T-cell (primary cell): Measurements from ENCODE around the gene GEN1. TPM values are rescaled to one million over a fixed set of nuclear protein-coding genes. Genes with fewer than 3 reads are reported as not detected.

Source experiments
- ATAC-seq, 4 experiments: fragments of 200-7000 bp in 3 of 4; fragments of 150-1000 bp in 1 of 4; cut with Tn5 transposase; replicated peaks in 1 of 4; 1 replicate in 3 of 4; 2 replicates in 1 of 4; pipeline ENCODE4 v1.10.0; 2021; ENCODE audit warnings: moderate library complexity in 3 of 4, mild to moderate bottlenecking in 2 of 4, moderate number of reproducible peaks in 1 of 4
- CTCF ChIA-PET, 2 donors: fragments of 300-600 bp; sonication (Branson Sonifier 250); formaldehyde crosslinking; loops; one replicate each; lab custom pipeline; 2022; ENCODE audit warnings: antibody characterized with exemption in 2 of 2; lab: Charles Lee
- POLR2A ChIA-PET, 2 donors: fragments of 300-600 bp; sonication (Branson Sonifier 250); formaldehyde crosslinking; loops; one replicate each; lab custom pipeline; 2022; ENCODE audit warnings: antibody characterized with exemption in 2 of 2; lab: Charles Lee
- DNase-seq, 35 experiments: peaks; one replicate each; pipeline versions ENCODE4 v3.0.0 to v3.0.0-alpha.2; 2013 to 2023
- H3K27ac ChIP-seq: one replicate; pipeline ENCODE4 v1.5.1; 2013; ENCODE audit warnings: low read length
- H3K27me3 ChIP-seq, 2 experiments: replicated peaks in 1 of 2; 1 replicate in 1 of 2; 2 replicates in 1 of 2; pipeline versions ENCODE4 v1.6.1 to v1.7.0; 2013; ENCODE audit warnings: low read length in 1 of 2, mixed read lengths in 1 of 2; ENCODE audit not compliant: control insufficient read depth in 2 of 2, insufficient read depth in 2 of 2; ENCODE audit errors: extremely low read depth in 1 of 2
- H3K36me3 ChIP-seq, 2 donors: 1 replicate in 1 of 2; 2 replicates in 1 of 2; pipeline versions ENCODE4 v1.6.1 to v1.7.0; 2013; ENCODE audit warnings: low read length in 1 of 2; ENCODE audit not compliant: control insufficient read depth in 2 of 2, insufficient read depth in 1 of 2; ENCODE audit errors: extremely low read depth in 1 of 2
- H3K4me1 ChIP-seq, 2 experiments: 1 replicate in 1 of 2; 2 replicates in 1 of 2; pipeline versions ENCODE4 v1.6.1 to v1.7.0; 2013; ENCODE audit warnings: low read length in 2 of 2, mixed read lengths in 1 of 2; ENCODE audit not compliant: insufficient read depth in 2 of 2, control insufficient read depth in 1 of 2; ENCODE audit errors: extremely low read depth in 1 of 2
- H3K4me3 ChIP-seq, 2 donors: 1 replicate in 1 of 2; 2 replicates in 1 of 2; pipeline versions ENCODE4 v1.5.1 to v1.7.0; 2013; ENCODE audit warnings: mild to moderate bottlenecking in 2 of 2, low read length in 1 of 2, moderate library complexity in 1 of 2; ENCODE audit not compliant: control insufficient read depth in 1 of 2; ENCODE audit errors: extremely low read depth in 1 of 2
- H3K9me3 ChIP-seq: 2 replicates; pipeline ENCODE4 v1.7.0; 2013
- H3K27ac Mint-ChIP-seq, 2 donors: one replicate each; pipeline ENCODE4 v1.8.0; 2020 to 2021; ENCODE audit warnings: mild to moderate bottlenecking in 2 of 2, mixed read lengths in 2 of 2
- H3K27me3 Mint-ChIP-seq, 2 donors: one replicate each; pipeline ENCODE4 v1.8.0; 2021 to 2022; ENCODE audit warnings: mixed read lengths in 2 of 2
- H3K36me3 Mint-ChIP-seq: one replicate; pipeline ENCODE4 v1.8.0; 2021; ENCODE audit warnings: mixed read lengths
- H3K4me1 Mint-ChIP-seq, 3 donors: one replicate each; pipeline ENCODE4 v1.8.0; 2020 to 2022; ENCODE audit warnings: mixed read lengths in 3 of 3, mild to moderate bottlenecking in 1 of 3
- H3K4me3 Mint-ChIP-seq, 3 donors: one replicate each; pipeline ENCODE4 v1.8.0; 2020 to 2022; ENCODE audit warnings: mild to moderate bottlenecking in 3 of 3, mixed read lengths in 3 of 3, moderate library complexity in 3 of 3
- H3K9me3 Mint-ChIP-seq, 3 donors: one replicate each; pipeline ENCODE4 v1.8.0; 2020 to 2022; ENCODE audit warnings: mixed read lengths in 3 of 3
- WGBS: methylation state at CpG from one replicate; pipeline ENCODE4 v1.1.5; 2013; ENCODE audit warnings: missing lambda C conversion rate; ENCODE audit not compliant: insufficient coverage; 5-methylcytosine and 5-hydroxymethylcytosine counted together
- total RNA-seq, 35 experiments: library from RNA in 6 of 35; stranded (reverse) in 6 of 35; fragments of 120-200 nt in 1 of 35; gene quantifications; one replicate each; pipeline versions ENCODE4 v1.2.1 to v1.2.4 and lab custom pipeline; 2013 to 2026

Gene GEN1
- total RNA-seq, 5 donors from 2014 or later (not counting 1 experiment from before 2014, with no cell fraction given): 7.6 to 9.2 (median 7.7) TPM

DNA sequence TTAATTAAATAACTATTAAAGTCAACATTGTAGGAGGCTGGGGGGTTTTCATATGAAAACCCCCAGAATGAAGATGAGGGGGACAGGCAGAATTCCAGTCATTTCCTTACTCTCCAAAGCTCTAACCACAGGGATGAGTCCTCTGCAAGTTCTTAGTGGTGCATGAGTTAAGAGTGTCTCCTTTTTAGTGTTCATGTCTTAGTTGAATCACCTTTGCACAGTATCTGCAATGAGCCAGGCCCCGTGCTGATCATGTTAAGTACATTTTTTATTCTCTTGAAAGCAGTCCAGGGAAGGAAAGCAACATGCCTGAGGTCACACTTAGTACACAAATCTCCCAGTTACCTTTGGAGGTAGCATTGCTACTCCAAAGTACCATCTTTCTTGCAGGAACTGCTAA, 36.6 kb downstream of the GEN1 start:
- no peaks in the 10 kb centered on the region for H3K36me3 Mint-ChIP-seq
- H3K4me3 Mint-ChIP-seq: no peak overlapping the region
- H3K27ac Mint-ChIP-seq: no peak overlapping the region
- Histone ChIP-seq H3K4me3 (no peak overlapping the region), H3K4me1 (no peaks in the 10 kb centered on the region), H3K27ac (no peak overlapping the region), H3K27me3 (peaks cover 0 to 7% of the 10 kb centered on the region in 2 experiments), H3K36me3 (no peaks in the 10 kb centered on the region), H3K9me3 (no peaks in the 10 kb centered on the region)
- ChIA-PET CTCF (no interaction called here), POLR2A (no interaction called here)
- H3K4me1 Mint-ChIP-seq: no peaks in the 10 kb centered on the region
- H3K27me3 Mint-ChIP-seq: peaks cover 28 to 32% of the 10 kb centered on the region in 2 donors
- no peak for ATAC-seq
- DNase-seq: no peak
- whole genome bisulfite sequencing: 40% methylated on average over 1 of the region's 1 CpG
- no peaks in the 10 kb centered on the region for H3K9me3 Mint-ChIP-seq

DNA sequence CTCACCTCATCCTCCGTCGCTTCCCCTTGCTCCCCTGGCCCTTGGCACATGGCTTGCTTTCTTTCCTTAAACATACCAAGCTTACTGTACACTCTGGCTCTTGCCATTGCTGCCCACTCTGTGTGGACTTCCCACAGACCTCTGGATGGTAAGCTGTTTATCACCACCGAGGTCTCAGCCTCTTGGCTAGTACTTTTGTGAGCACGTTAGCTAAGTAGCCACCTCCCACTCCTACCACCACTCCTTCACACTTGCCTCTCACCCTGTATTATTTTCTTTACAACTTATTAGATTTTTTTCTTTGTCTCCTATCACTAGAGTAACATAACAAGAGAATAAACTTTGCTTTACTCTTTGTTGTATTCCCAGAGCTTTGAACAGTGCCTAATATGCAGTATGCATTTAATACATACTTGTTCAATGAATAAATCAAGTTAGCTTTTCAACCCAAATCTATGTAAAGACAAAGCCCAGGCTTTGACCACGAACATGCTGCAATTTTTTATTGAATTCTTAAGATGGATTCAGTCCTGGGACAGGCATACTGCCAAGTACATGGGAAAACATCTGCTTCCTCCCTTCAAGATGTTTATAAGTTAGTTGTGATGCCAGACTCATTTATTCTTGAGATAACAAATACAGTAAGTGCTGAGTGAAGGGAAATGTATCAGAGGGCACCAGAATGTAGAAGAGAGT, 37.3 kb downstream of the GEN1 start:
- H3K4me1 Mint-ChIP-seq: no peaks in the 10 kb centered on the region
- Histone ChIP-seq H3K9me3 (no peaks in the 10 kb centered on the region), H3K27ac (no peak overlapping the region), H3K4me1 (no peaks in the 10 kb centered on the region), H3K36me3 (no peaks in the 10 kb centered on the region), H3K27me3 (peaks cover 0 to 7% of the 10 kb centered on the region in 2 experiments), H3K4me3 (no peak overlapping the region)
- POLR2A ChIA-PET: no interaction called here
- H3K4me3 Mint-ChIP-seq: no peak overlapping the region
- DNase-seq (no peak), ATAC-seq (no peak)
- H3K9me3 Mint-ChIP-seq: no peaks in the 10 kb centered on the region
- CTCF ChIA-PET: no interaction called here
- 53% methylated on average over 4 of the region's 5 CpGs for WGBS
- no peak overlapping the region for H3K27ac Mint-ChIP-seq
- no peaks in the 10 kb centered on the region for H3K36me3 Mint-ChIP-seq
- peaks cover 28 to 33% of the 10 kb centered on the region in 2 donors for H3K27me3 Mint-ChIP-seq

DNA sequence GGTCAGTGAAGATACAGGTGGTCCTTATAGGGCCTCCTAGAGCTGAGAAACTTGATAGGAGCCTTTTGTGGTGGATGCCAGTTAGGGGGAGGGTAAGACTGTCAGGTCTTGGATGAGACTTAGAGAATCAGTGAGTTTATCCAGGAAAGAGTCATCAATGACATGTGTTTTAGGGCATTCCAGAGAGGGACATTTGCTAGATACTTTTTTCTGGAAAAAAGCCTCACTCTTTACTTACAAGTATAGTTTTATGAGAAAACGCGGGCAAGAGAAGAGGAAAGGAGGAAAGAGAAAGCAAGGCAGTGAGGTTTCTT, 37.8 kb downstream of the GEN1 start:
- Histone ChIP-seq H3K27me3 (peaks cover 0 to 9% of the 10 kb centered on the region in 2 experiments), H3K4me3 (no peak overlapping the region), H3K9me3 (no peaks in the 10 kb centered on the region), H3K27ac (no peak overlapping the region), H3K36me3 (no peaks in the 10 kb centered on the region), H3K4me1 (no peaks in the 10 kb centered on the region)
- DNase-seq (no peak), ATAC-seq (no peak)
- Mint-ChIP-seq H3K9me3 (no peaks in the 10 kb centered on the region), H3K27me3 (peaks cover 32 to 38% of the 10 kb centered on the region in 2 donors), H3K27ac (no peak overlapping the region), H3K4me3 (no peak overlapping the region), H3K36me3 (no peaks in the 10 kb centered on the region), H3K4me1 (no peaks in the 10 kb centered on the region)
- CTCF ChIA-PET: no interaction called here
- POLR2A ChIA-PET: no interaction called here
- WGBS: no CpG with 5 or more reads among the region's 2 CpGs

DNA sequence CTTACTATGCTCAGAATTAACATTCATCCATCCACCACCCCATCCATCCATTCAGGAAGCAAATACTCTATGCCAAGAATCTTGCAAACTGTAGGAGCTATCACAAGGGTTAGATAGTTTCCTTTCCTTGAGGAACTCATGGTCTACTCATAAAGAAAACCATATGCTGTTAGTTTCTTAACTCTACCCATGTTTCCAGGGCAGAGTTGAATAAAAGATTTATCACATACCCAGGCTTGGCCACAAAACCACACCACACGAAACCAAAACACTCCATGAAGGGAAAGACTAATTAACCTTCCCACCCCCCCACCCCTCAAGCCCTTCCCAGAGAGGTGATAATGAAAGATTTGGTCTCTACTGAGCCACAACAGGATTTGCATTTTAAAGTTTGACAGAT, 38.6 kb downstream of the GEN1 start:
- no peaks in the 10 kb centered on the region for H3K36me3 ChIP-seq
- WGBS: no CpG with 5 or more reads among the region's 1 CpG
- H3K9me3 Mint-ChIP-seq: no peaks in the 10 kb centered on the region
- no peak overlapping the region for H3K27ac ChIP-seq
- no peak for ATAC-seq
- H3K4me3 ChIP-seq: no peak overlapping the region
- H3K4me1 Mint-ChIP-seq: no peaks in the 10 kb centered on the region
- no peaks in the 10 kb centered on the region for H3K36me3 Mint-ChIP-seq
- ChIA-PET POLR2A (interaction anchor here in 1 of 2 donors (0.6 kb wide), 1 partner anchor 13 kb away, joined by 3 read pairs; no protein-coding TSS in a partner anchor), CTCF (interaction anchor here in 1 of 2 donors (0.5 kb wide), 1 partner anchor 121 kb away, joined by 10 read pairs; no protein-coding TSS in a partner anchor)
- peaks cover 0 to 9% of the 10 kb centered on the region in 2 experiments for H3K27me3 ChIP-seq
- no peak for DNase-seq
- H3K27ac Mint-ChIP-seq: no peak overlapping the region
- H3K27me3 Mint-ChIP-seq: peaks cover 32 to 38% of the 10 kb centered on the region in 2 donors
- H3K9me3 ChIP-seq: no peaks in the 10 kb centered on the region
- H3K4me1 ChIP-seq: no peaks in the 10 kb centered on the region
- no peak overlapping the region for H3K4me3 Mint-ChIP-seq

DNA sequence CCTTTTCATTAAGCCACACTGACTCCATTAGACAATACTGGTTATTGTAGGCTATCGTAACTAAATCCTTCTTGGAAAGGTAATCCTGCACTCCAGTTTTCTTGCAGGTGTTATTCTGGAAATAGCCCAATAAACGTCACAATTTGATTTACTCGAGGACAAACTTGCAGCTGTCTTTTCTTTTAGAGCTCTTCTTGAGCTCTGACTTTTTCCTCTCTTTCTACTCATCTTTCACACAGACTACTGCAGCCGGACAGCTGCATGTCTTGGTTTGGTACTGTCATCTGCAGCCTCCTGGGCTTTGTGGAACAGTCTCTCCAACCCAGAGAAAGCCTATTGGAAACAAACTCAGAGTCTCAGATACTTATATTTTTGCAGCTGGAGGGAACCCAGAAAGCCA, 39.4 kb downstream of the GEN1 start:
- peaks cover 0 to 9% of the 10 kb centered on the region in 2 experiments for H3K27me3 ChIP-seq
- ChIA-PET POLR2A (interaction anchor here in 1 of 2 donors (0.6 kb wide), 1 partner anchor 14 kb away, joined by 3 read pairs; no protein-coding TSS in a partner anchor), CTCF (no interaction called here)
- 64% methylated on average over 3 of the region's 4 CpGs for WGBS
- H3K27ac ChIP-seq: no peak overlapping the region
- Mint-ChIP-seq H3K4me1 (no peaks in the 10 kb centered on the region), H3K4me3 (no peak overlapping the region), H3K9me3 (no peaks in the 10 kb centered on the region), H3K36me3 (no peaks in the 10 kb centered on the region), H3K27me3 (peaks cover 32 to 41% of the 10 kb centered on the region in 2 donors), H3K27ac (no peak overlapping the region)
- DNase-seq (no peak), ATAC-seq (no peak)
- no peak overlapping the region for H3K4me3 ChIP-seq
- no peaks in the 10 kb centered on the region for H3K4me1 ChIP-seq
- no peaks in the 10 kb centered on the region for H3K9me3 ChIP-seq
- H3K36me3 ChIP-seq: no peaks in the 10 kb centered on the region

DNA sequence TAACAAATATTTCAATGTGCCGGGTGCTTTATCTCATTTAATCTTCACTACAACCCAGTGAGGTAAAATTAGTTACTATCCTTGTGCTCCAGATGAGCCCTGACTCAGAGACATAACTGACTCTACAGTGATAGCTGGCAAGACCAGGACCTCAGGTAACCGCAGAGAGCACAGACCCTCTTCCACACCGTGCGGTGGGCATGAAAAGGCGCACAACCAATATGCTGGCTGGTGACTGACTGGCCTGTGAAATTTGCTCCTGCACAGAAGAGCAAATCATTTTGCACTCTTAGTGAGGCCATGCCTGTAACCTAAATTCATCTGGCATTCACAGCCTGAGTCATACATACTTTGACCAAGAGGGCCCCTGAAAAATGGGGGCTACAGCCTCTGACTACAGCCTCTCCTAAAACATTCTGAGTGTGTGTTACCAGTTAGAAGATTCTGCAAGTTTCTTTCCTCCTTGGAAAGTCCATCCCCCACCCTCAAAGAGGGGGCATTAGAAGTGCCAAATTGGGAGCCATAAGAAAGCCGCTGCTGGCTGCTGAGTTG, 39.9 kb downstream of the GEN1 start:
- Histone ChIP-seq H3K27me3 (peaks cover 0 to 9% of the 10 kb centered on the region in 2 experiments), H3K9me3 (no peaks in the 10 kb centered on the region), H3K36me3 (no peaks in the 10 kb centered on the region), H3K4me1 (no peaks in the 10 kb centered on the region), H3K27ac (no peak overlapping the region), H3K4me3 (no peak overlapping the region)
- POLR2A ChIA-PET: no interaction called here
- H3K9me3 Mint-ChIP-seq: no peaks in the 10 kb centered on the region
- H3K27me3 Mint-ChIP-seq: peaks cover 32 to 41% of the 10 kb centered on the region in 2 donors
- no peaks in the 10 kb centered on the region for H3K4me1 Mint-ChIP-seq
- CTCF ChIA-PET: no interaction called here
- no peak overlapping the region for H3K27ac Mint-ChIP-seq
- 81% methylated on average over 5 of the region's 6 CpGs for WGBS
- H3K4me3 Mint-ChIP-seq: no peak overlapping the region
- DNase-seq (no peak), ATAC-seq (no peak)
- H3K36me3 Mint-ChIP-seq: no peaks in the 10 kb centered on the region
